ENCODE results near the gene TMEM256. TPM values are rescaled to one million over a fixed set of nuclear protein-coding genes. Genes with fewer than 3 reads are reported as not detected.

Gene TMEM256
- total and polyA plus RNA-seq, 4 donors = 30.0 to 130 (median 97.7) TPM

DNA sequence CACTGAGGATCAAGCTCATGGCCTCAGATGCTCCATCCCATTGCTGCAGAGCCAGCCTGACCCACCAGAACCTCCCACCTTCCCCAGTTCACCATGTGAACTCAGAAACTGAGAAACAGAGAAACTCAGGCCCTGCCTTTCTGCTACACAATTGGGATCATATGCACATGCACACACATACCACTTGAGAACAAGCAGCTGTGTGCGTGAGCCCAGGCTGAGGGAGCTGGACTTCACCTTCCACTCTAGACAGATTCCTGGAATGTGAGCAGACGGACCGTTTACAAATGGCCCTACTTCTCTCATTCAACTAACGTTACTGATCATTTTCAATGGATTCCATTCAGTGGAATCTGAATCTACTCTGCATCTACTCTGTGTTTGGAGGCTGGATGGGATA is 19.8 kb upstream of the TMEM256 start:
- DNase-seq (ENCODE audit: low spot score) = no peak
- WGBS = 82% methylated on average over 4 of the region's 4 CpGs
- no peaks in the 10 kb centered on the region for H3K36me3 ChIP-seq (ENCODE audit: control insufficient read depth in 4 of 4, insufficient read depth in 3 of 4, low read depth in 1 of 4, low read length in 3 of 4)
- H3K4me3 ChIP-seq (ENCODE audit: low read depth in 1 of 3, low read length in 3 of 3) = no peak overlapping the region
- no peaks in the 10 kb centered on the region for H3K4me1 ChIP-seq (ENCODE audit: control insufficient read depth in 4 of 4, insufficient read depth in 4 of 4, low read length in 3 of 4)
- H3K27me3 ChIP-seq (ENCODE audit: control insufficient read depth in 4 of 4, insufficient read depth in 4 of 4, low read length in 3 of 4) = no peaks in the 10 kb centered on the region
- no peaks in the 10 kb centered on the region for H3K9me3 ChIP-seq (ENCODE audit: control insufficient read depth in 4 of 4, low read length in 3 of 4)
- no peak overlapping the region for H3K27ac ChIP-seq (ENCODE audit: low read depth in 1 of 2, low read length in 2 of 2)
- TF ChIP-seq, protein P1, sequence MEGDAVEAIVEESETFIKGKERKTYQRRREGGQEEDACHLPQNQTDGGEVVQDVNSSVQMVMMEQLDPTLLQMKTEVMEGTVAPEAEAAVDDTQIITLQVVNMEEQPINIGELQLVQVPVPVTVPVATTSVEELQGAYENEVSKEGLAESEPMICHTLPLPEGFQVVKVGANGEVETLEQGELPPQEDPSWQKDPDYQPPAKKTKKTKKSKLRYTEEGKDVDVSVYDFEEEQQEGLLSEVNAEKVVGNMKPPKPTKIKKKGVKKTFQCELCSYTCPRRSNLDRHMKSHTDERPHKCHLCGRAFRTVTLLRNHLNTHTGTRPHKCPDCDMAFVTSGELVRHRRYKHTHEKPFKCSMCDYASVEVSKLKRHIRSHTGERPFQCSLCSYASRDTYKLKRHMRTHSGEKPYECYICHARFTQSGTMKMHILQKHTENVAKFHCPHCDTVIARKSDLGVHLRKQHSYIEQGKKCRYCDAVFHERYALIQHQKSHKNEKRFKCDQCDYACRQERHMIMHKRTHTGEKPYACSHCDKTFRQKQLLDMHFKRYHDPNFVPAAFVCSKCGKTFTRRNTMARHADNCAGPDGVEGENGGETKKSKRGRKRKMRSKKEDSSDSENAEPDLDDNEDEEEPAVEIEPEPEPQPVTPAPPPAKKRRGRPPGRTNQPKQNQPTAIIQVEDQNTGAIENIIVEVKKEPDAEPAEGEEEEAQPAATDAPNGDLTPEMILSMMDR (IDR thresholded peaks at IDR 0.05; ENCODE audit: low read depth, low read length, missing input control) = no peak
- TF ChIP-seq TAF1 (conservative IDR thresholded peaks at IDR 0.05) (no peak), EGR1 (IDR thresholded peaks at IDR 0.05; ENCODE audit: low read depth in 2 of 2) (no peak), YY1 (IDR thresholded peaks at IDR 0.05) (no peak), HNF4A (conservative IDR thresholded peaks at IDR 0.05) (no peak), JUND (IDR thresholded peaks at IDR 0.05) (no peak), RXRA (IDR thresholded peaks at IDR 0.05) (no peak), FOXA2 (IDR thresholded peaks at IDR 0.05) (no peak), SP1 (IDR thresholded peaks at IDR 0.05) (no peak), HNF4G (IDR thresholded peaks at IDR 0.05) (no peak), NR2F2 (IDR thresholded peaks at IDR 0.05) (no peak), FOXA1 (IDR thresholded peaks at IDR 0.05) (no peak), GABPA (IDR thresholded peaks at IDR 0.05 in 1 of 2, conservative IDR thresholded peaks at IDR 0.05 in 1 of 2) (no peak), RAD21 (IDR thresholded peaks at IDR 0.05) (no peak)
- TF ChIP-seq, protein P2, sequence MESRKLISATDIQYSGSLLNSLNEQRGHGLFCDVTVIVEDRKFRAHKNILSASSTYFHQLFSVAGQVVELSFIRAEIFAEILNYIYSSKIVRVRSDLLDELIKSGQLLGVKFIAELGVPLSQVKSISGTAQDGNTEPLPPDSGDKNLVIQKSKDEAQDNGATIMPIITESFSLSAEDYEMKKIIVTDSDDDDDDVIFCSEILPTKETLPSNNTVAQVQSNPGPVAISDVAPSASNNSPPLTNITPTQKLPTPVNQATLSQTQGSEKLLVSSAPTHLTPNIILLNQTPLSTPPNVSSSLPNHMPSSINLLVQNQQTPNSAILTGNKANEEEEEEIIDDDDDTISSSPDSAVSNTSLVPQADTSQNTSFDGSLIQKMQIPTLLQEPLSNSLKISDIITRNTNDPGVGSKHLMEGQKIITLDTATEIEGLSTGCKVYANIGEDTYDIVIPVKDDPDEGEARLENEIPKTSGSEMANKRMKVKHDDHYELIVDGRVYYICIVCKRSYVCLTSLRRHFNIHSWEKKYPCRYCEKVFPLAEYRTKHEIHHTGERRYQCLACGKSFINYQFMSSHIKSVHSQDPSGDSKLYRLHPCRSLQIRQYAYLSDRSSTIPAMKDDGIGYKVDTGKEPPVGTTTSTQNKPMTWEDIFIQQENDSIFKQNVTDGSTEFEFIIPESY (IDR thresholded peaks at IDR 0.05) = no peak
- TF ChIP-seq, protein P3, sequence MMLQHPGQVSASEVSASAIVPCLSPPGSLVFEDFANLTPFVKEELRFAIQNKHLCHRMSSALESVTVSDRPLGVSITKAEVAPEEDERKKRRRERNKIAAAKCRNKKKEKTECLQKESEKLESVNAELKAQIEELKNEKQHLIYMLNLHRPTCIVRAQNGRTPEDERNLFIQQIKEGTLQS (IDR thresholded peaks at IDR 0.05) = no peak
- TF ChIP-seq, protein P4, sequence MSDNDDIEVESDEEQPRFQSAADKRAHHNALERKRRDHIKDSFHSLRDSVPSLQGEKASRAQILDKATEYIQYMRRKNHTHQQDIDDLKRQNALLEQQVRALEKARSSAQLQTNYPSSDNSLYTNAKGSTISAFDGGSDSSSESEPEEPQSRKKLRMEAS (IDR thresholded peaks at IDR 0.05) = no peak
- TF ChIP-seq, protein P5, sequence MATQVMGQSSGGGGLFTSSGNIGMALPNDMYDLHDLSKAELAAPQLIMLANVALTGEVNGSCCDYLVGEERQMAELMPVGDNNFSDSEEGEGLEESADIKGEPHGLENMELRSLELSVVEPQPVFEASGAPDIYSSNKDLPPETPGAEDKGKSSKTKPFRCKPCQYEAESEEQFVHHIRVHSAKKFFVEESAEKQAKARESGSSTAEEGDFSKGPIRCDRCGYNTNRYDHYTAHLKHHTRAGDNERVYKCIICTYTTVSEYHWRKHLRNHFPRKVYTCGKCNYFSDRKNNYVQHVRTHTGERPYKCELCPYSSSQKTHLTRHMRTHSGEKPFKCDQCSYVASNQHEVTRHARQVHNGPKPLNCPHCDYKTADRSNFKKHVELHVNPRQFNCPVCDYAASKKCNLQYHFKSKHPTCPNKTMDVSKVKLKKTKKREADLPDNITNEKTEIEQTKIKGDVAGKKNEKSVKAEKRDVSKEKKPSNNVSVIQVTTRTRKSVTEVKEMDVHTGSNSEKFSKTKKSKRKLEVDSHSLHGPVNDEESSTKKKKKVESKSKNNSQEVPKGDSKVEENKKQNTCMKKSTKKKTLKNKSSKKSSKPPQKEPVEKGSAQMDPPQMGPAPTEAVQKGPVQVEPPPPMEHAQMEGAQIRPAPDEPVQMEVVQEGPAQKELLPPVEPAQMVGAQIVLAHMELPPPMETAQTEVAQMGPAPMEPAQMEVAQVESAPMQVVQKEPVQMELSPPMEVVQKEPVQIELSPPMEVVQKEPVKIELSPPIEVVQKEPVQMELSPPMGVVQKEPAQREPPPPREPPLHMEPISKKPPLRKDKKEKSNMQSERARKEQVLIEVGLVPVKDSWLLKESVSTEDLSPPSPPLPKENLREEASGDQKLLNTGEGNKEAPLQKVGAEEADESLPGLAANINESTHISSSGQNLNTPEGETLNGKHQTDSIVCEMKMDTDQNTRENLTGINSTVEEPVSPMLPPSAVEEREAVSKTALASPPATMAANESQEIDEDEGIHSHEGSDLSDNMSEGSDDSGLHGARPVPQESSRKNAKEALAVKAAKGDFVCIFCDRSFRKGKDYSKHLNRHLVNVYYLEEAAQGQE (IDR thresholded peaks at IDR 0.05) = no peak
- H3K9ac ChIP-seq (ENCODE audit: low read depth in 1 of 2, low read length in 2 of 2) = no peak overlapping the region
